Measurements from ENCODE around the gene CDC25A. TPM values are rescaled to one million over a fixed set of nuclear protein-coding genes. Genes with fewer than 3 reads are reported as not detected.

Gene CDC25A
- total RNA-seq, 4 donors from 2014 or later: 0.33 to 1.3 (median 0.97) TPM; not detected in 1

DNA sequence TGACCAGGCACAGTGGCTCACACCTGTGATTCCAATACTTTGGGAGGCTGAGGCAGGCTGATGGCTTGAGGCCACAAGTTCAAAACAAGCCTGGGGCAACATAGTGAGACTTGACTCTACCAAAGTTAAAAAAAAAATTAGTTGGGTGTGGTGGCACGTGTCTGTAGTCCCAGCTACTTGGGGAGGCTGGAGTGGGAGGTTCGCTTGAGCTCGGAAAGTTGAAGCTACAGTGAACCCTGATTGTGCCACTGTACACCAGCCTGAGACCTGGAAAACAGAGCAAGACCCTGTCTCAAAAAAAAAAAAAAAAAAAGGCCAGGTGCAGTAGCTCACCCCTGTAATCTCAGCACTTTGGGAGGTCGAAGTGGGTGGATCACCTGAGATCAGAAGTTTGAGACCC lies 3.1 kb downstream of the CDC25A start:
- Histone ChIP-seq H3K36me3 (peaks cover 0 to 9% (median 2%) of the 10 kb centered on the region in 4 donors), H3K4me3 (no peak overlapping the region), H3K4me1 (peaks cover 10 to 20% (median 19%) of the 10 kb centered on the region in 4 donors), H3K27ac (replicated peaks in 1 of 4) (no peak overlapping the region), H3K9me3 (no peaks in the 10 kb centered on the region), H3K27me3 (no peaks in the 10 kb centered on the region)
- 89% methylated on average over 4 of the region's 4 CpGs for WGBS
- intact Hi-C loops (cut with DNase I): no loop called here
- DNase-seq (ENCODE audit: extremely low spot score): no peak
- no peak for TF ChIP-seq EP300 (IDR thresholded peaks at IDR 0.05)
- TF ChIP-seq, protein P1, sequence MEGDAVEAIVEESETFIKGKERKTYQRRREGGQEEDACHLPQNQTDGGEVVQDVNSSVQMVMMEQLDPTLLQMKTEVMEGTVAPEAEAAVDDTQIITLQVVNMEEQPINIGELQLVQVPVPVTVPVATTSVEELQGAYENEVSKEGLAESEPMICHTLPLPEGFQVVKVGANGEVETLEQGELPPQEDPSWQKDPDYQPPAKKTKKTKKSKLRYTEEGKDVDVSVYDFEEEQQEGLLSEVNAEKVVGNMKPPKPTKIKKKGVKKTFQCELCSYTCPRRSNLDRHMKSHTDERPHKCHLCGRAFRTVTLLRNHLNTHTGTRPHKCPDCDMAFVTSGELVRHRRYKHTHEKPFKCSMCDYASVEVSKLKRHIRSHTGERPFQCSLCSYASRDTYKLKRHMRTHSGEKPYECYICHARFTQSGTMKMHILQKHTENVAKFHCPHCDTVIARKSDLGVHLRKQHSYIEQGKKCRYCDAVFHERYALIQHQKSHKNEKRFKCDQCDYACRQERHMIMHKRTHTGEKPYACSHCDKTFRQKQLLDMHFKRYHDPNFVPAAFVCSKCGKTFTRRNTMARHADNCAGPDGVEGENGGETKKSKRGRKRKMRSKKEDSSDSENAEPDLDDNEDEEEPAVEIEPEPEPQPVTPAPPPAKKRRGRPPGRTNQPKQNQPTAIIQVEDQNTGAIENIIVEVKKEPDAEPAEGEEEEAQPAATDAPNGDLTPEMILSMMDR (IDR thresholded peaks at IDR 0.05): no peak
- no peak for TF ChIP-seq POLR2A (IDR thresholded peaks at IDR 0.05; ENCODE audit: low read depth)
- no peak for TF ChIP-seq POLR2AphosphoS5 (IDR thresholded peaks at IDR 0.05)

DNA sequence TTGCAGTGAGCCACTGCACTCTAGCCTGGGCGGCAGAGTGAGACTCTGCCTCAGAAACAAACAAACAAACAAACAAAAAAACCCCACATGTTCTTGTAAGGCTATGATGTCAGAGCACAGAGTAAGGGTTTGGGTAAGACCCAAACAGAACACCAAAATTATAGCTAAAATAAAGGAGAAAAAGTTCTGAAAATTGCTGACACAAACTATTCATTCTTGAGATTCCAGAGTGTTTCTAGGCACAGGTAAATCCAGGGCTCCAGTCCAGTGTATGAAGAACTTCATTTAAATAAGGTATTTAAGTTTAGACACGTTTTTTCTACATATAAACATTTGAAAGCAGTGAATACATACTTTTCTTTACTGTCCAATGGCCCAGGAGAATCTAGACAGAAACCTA lies 3.9 kb downstream of the CDC25A start:
- WGBS: 83% methylated on average over 2 of the region's 2 CpGs
- TF ChIP-seq, protein P1 (IDR thresholded peaks at IDR 0.05): no peak
- TF ChIP-seq POLR2AphosphoS5 (IDR thresholded peaks at IDR 0.05) (no peak), POLR2A (IDR thresholded peaks at IDR 0.05; ENCODE audit: low read depth) (no peak), EP300 (IDR thresholded peaks at IDR 0.05) (no peak)
- Histone ChIP-seq H3K27ac (replicated peaks in 1 of 4) (no peak overlapping the region), H3K4me3 (no peak overlapping the region), H3K27me3 (no peaks in the 10 kb centered on the region), H3K36me3 (peaks cover 0 to 9% (median 2%) of the 10 kb centered on the region in 4 donors), H3K9me3 (no peaks in the 10 kb centered on the region), H3K4me1 (peaks cover 10 to 20% (median 19%) of the 10 kb centered on the region in 4 donors)
- DNase-seq (ENCODE audit: extremely low spot score): no peak
- intact Hi-C loops (cut with DNase I): no loop called here

GRCh38 chr3:48180531-48181253 lies 7.5 kb downstream of the CDC25A start:
- H3K27ac ChIP-seq (replicated peaks in 1 of 4): no peak overlapping the region
- peaks cover 0 to 16% (median 5%) of the 10 kb centered on the region in 4 donors for H3K36me3 ChIP-seq
- H3K27me3 ChIP-seq: no peaks in the 10 kb centered on the region
- H3K4me3 ChIP-seq: no peak overlapping the region
- TF ChIP-seq EP300 (IDR thresholded peaks at IDR 0.05) (no peak), POLR2AphosphoS5 (IDR thresholded peaks at IDR 0.05) (no peak), POLR2A (IDR thresholded peaks at IDR 0.05; ENCODE audit: low read depth) (no peak)
- TF ChIP-seq, protein P1 (IDR thresholded peaks at IDR 0.05): no peak
- DNase-seq (ENCODE audit: extremely low spot score): no peak
- intact Hi-C loops (cut with DNase I): no loop called here
- 81% methylated on average over 5 of the region's 5 CpGs for WGBS
- H3K4me1 ChIP-seq: no peaks in the 10 kb centered on the region
- H3K9me3 ChIP-seq: no peaks in the 10 kb centered on the region

DNA sequence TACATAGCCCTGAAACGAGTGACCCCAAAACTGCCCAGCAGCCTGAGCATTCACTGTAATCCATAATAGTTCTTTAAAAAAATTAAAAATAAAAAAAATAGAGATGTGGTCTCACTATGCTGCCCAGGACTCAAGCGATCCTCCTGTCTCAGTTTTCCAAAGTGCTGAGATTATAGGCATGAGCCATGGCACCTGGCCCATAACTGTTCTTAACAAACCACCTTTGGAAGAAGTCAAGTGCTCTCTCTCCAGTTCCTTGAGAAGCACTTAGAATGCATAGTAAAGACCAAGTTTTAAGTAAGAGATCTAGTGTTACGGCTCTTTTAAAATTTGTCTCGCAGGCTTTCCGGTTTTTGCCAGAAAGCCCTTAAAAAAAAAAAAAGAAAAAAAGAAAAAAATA lies 8.2 kb downstream of the CDC25A start:
- H3K36me3 ChIP-seq: peaks cover 0 to 18% (median 5%) of the 10 kb centered on the region in 4 donors
- TF ChIP-seq, protein P1 (IDR thresholded peaks at IDR 0.05): no peak
- TF ChIP-seq POLR2AphosphoS5 (IDR thresholded peaks at IDR 0.05) (no peak), EP300 (IDR thresholded peaks at IDR 0.05) (no peak), POLR2A (IDR thresholded peaks at IDR 0.05; ENCODE audit: low read depth) (no peak)
- H3K27ac ChIP-seq (replicated peaks in 1 of 4): no peak overlapping the region
- 91% methylated on average over 5 of the region's 5 CpGs for WGBS
- no peaks in the 10 kb centered on the region for H3K27me3 ChIP-seq
- no peaks in the 10 kb centered on the region for H3K4me1 ChIP-seq
- H3K4me3 ChIP-seq: no peak overlapping the region
- no peaks in the 10 kb centered on the region for H3K9me3 ChIP-seq
- no peak for DNase-seq (ENCODE audit: extremely low spot score)
- intact Hi-C loops (cut with DNase I): no loop called here
